ENCODE results near the gene DQX1.

The DQX1 gene

GRCh38 chr2:74556831-74557370 is 30.9 kb upstream of the DQX1 start:
- no peak for TF ChIP-seq CTCF (IDR thresholded peaks at IDR 0.05)

- TF ChIP-seq CTCF (IDR thresholded peaks at IDR 0.05), result no peak
These were observed 30.1 kb upstream of the DQX1 start for GRCh38 chr2:74556159-74556558.

- no peak for TF ChIP-seq CTCF (IDR thresholded peaks at IDR 0.05)
These were observed 29.6 kb upstream of the DQX1 start for GRCh38 chr2:74555610-74556103.

- no peak for TF ChIP-seq CTCF (IDR thresholded peaks at IDR 0.05)
These were observed 28.9 kb upstream of the DQX1 start for GRCh38 chr2:74554820-74555531.

GRCh38 chr2:74553892-74554819 is 28.1 kb upstream of the DQX1 start, which contains the start of the genes DOK1 and LOXL3:
Gene DOK1, plus strand, starts transcription at chr2:74554720. Its CDS starts 35 bp downstream, at chr2:74554755.
Gene LOXL3, minus strand, starts transcription at chr2:74553942. Its CDS starts 1,308 bp downstream, at chr2:74552634.
- no peak for TF ChIP-seq CTCF (IDR thresholded peaks at IDR 0.05)

- no peak for TF ChIP-seq CTCF (IDR thresholded peaks at IDR 0.05)
These were observed 27.1 kb upstream of the DQX1 start for GRCh38 chr2:74552914-74553811.
